Neuronal stem cell (in vitro differentiated cells): ENCODE data around the gene RAD51B.

Experiments
- DNase-seq: peaks from one replicate; pipeline ENCODE4 v3.0.0-alpha.2; 2013; ENCODE audit warnings: low spot score
- H2AFZ ChIP-seq: one replicate; pipeline ENCODE4 v1.6.1; 2013; ENCODE audit warnings: mild to moderate bottlenecking, low read length, inconsistent platforms
- H2AK5ac ChIP-seq: 2 replicates; pipeline ENCODE4 v1.6.1; 2013; ENCODE audit warnings: low read depth, mild to moderate bottlenecking, inconsistent platforms, low read length, moderate library complexity, mixed read lengths
- H2BK120ac ChIP-seq: 2 replicates; pipeline ENCODE4 v1.6.1; 2013; ENCODE audit warnings: low read depth, mild to moderate bottlenecking, inconsistent platforms, low read length, moderate library complexity, mixed read lengths
- H2BK12ac ChIP-seq: one replicate; pipeline ENCODE4 v1.6.1; 2013; ENCODE audit warnings: low read length, inconsistent platforms
- H2BK15ac ChIP-seq: 2 replicates; pipeline ENCODE4 v1.6.1; 2013; ENCODE audit warnings: mild to moderate bottlenecking, low read length, inconsistent platforms, mixed read lengths
- H2BK5ac ChIP-seq: one replicate; pipeline ENCODE4 v1.6.1; 2013; ENCODE audit warnings: inconsistent platforms, mild to moderate bottlenecking, low read length, moderate library complexity
- H3K14ac ChIP-seq: one replicate; pipeline ENCODE4 v1.6.1; 2013; ENCODE audit warnings: low read length, inconsistent platforms
- H3K18ac ChIP-seq: 2 replicates; pipeline ENCODE4 v1.6.1; 2013; ENCODE audit warnings: low read length, inconsistent platforms
- H3K23ac ChIP-seq: 2 replicates; pipeline ENCODE4 v1.6.1; 2013; ENCODE audit warnings: low read depth, mild to moderate bottlenecking, mixed read lengths, low read length, inconsistent platforms; ENCODE audit not compliant: poor library complexity
- H3K27ac ChIP-seq: replicated peaks from 3 replicates; pipeline ENCODE4 v1.5.1; 2013; ENCODE audit warnings: low read length, inconsistent platforms
- H3K27me3 ChIP-seq, 3 experiments: 2 replicates each; pipeline ENCODE4 v1.6.1; 2013; ENCODE audit warnings: low read length in 3 of 3, mild to moderate bottlenecking in 2 of 3, inconsistent platforms in 1 of 3, low read depth in 1 of 3, mixed read lengths in 1 of 3, moderate library complexity in 1 of 3; ENCODE audit not compliant: control insufficient read depth in 3 of 3, insufficient read depth in 3 of 3
- H3K36me3 ChIP-seq, 2 donors: replicated peaks in 1 of 2; 2 replicates each; pipeline ENCODE4 v1.6.1; 2013; ENCODE audit warnings: low read length in 2 of 2; ENCODE audit not compliant: control insufficient read depth in 2 of 2, insufficient read depth in 2 of 2
- H3K4ac ChIP-seq: 2 replicates; pipeline ENCODE4 v1.6.1; 2013; ENCODE audit warnings: inconsistent platforms, mild to moderate bottlenecking, low read length, moderate library complexity
- H3K4me1 ChIP-seq, 2 donors: 1 replicate in 1 of 2; 2 replicates in 1 of 2; pipeline ENCODE4 v1.6.1; 2013; ENCODE audit warnings: low read length in 2 of 2, low read depth in 1 of 2; ENCODE audit not compliant: control insufficient read depth in 2 of 2, insufficient read depth in 1 of 2
- H3K4me2 ChIP-seq: one replicate; pipeline ENCODE4 v1.6.1; 2013; ENCODE audit warnings: mild to moderate bottlenecking, low read length, inconsistent platforms; ENCODE audit not compliant: insufficient read depth, poor library complexity, severe bottlenecking
- H3K4me3 ChIP-seq, 2 donors: 2 replicates each; pipeline ENCODE4 v1.5.1; 2013; ENCODE audit warnings: low read length in 2 of 2, mild to moderate bottlenecking in 2 of 2, inconsistent platforms in 1 of 2, moderate library complexity in 1 of 2
- H3K79me1 ChIP-seq: one replicate; pipeline ENCODE4 v1.6.1; 2013; ENCODE audit warnings: low read depth, mild to moderate bottlenecking, inconsistent platforms, low read length, moderate library complexity
- H3K9ac ChIP-seq: one replicate; pipeline ENCODE4 v1.6.1; 2013; ENCODE audit warnings: mild to moderate bottlenecking, low read depth, low read length, inconsistent platforms; ENCODE audit not compliant: poor library complexity
- H3K9me3 ChIP-seq, 2 donors: replicated peaks in 1 of 2; 2 replicates each; pipeline versions ENCODE3 to v1.6.1; 2013; ENCODE audit warnings: low read length in 2 of 2, mild to moderate bottlenecking in 2 of 2, inconsistent platforms in 1 of 2, low read depth in 1 of 2, mixed read lengths in 1 of 2, moderate library complexity in 1 of 2; ENCODE audit not compliant: control insufficient read depth in 2 of 2, insufficient read depth in 1 of 2
- H4K8ac ChIP-seq: one replicate; pipeline ENCODE4 v1.6.1; 2013; ENCODE audit warnings: low read depth, mild to moderate bottlenecking, inconsistent platforms, low read length, moderate library complexity
- H4K91ac ChIP-seq: one replicate; pipeline ENCODE4 v1.6.1; 2013; ENCODE audit warnings: low read length, low read depth, mild to moderate bottlenecking, inconsistent platforms; ENCODE audit not compliant: poor library complexity
- WGBS, 2 donors: extraction: QIAGEN DNeasy Blood & Tissue Kit; methylation state at CpG; one replicate each; pipeline ENCODE4 v1.1.7; 2013; ENCODE audit warnings: missing lambda C conversion rate in 2 of 2, mixed read lengths in 1 of 2; ENCODE audit not compliant: insufficient read length in 2 of 2, insufficient replicate concordance in 1 of 2; ENCODE audit errors: extremely low coverage in 2 of 2; 5-methylcytosine and 5-hydroxymethylcytosine counted together

Gene RAD51B

DNA sequence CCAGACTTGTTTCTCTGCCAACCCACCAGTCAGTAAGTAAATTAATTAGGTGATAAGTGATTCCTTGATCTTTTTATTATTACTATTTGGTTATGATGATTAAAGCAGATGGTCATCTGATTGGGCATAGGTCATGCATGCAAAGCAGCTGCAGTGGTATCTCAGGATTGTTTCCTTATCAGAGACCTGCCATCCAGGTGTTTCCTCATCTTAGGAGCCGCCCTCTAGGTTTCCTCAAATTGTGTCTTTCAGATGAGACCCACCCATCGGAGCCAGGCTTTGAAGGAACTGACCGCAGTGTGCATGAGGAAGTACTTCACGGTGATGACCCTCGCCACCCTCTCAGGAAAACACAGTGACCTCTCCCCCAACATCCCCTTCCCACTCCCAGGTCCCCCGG is 910.0 kb downstream of the RAD51B start:
- no peak overlapping the region for H2BK120ac ChIP-seq
- no peaks in the 10 kb centered on the region for H3K36me3 ChIP-seq
- H3K4ac ChIP-seq, result no peak overlapping the region
- H3K27me3 ChIP-seq, result no peaks in the 10 kb centered on the region
- no peak overlapping the region for H2AFZ ChIP-seq
- H2BK15ac ChIP-seq, result peak overlapping the region; percentile 46
- WGBS, 2 donors, result no CpG with 5 or more reads among the region's 6 CpGs
- H3K23ac ChIP-seq, result no peak overlapping the region
- H3K4me2 ChIP-seq, result no peak overlapping the region
- H3K18ac ChIP-seq, result peak overlapping the region; percentile 9
- no peak overlapping the region for H3K4me3 ChIP-seq
- peaks cover 23 to 32% of the 10 kb centered on the region in 2 donors for H3K4me1 ChIP-seq
- H2BK5ac ChIP-seq, result no peak overlapping the region
- no peak overlapping the region for H2AK5ac ChIP-seq
- H4K8ac ChIP-seq, result no peak overlapping the region
- no peak overlapping the region for H3K9ac ChIP-seq
- no peaks in the 10 kb centered on the region for H3K9me3 ChIP-seq
- H4K91ac ChIP-seq, result no peak overlapping the region
- DNase-seq, result no peak
- no peak overlapping the region for H3K27ac ChIP-seq
- no peak overlapping the region for H2BK12ac ChIP-seq
- no peak overlapping the region for H3K14ac ChIP-seq
- H3K79me1 ChIP-seq, result no peaks in the 10 kb centered on the region

DNA sequence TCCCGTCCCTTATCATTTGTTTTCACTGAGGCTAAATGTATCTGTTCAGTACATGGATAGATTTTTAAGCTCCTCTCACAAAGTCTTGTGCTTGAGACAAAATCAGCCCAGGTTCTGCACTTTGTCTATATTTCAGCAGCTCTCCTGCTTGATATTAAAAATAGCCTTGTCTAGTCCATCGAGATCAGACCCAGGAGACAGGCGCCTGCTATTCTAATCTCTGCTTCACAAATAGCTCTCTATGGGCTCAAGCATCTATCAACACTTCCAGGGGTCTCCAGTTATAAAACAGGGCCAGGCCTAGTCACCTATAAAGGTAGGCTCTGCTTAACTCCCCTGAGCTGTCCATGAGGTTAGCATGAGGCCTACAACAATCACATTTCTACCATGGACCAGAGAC is 910.8 kb downstream of the RAD51B start:
- Histone ChIP-seq H3K36me3 (no peaks in the 10 kb centered on the region), H4K91ac (no peak overlapping the region), H3K4me2 (no peak overlapping the region), H3K27ac (peak overlapping the region; percentile 92), H2BK12ac (no peak overlapping the region), H3K27me3 (no peaks in the 10 kb centered on the region), H3K23ac (no peak overlapping the region), H2AFZ (peak overlapping the region; percentile 48), H3K4ac (no peak overlapping the region), H4K8ac (no peak overlapping the region), H3K9ac (no peak overlapping the region), H3K79me1 (no peaks in the 10 kb centered on the region), H2BK15ac (no peak overlapping the region), H3K18ac (no peak overlapping the region), H3K4me1 (peaks cover 23 to 33% of the 10 kb centered on the region in 2 donors), H2BK120ac (peak overlapping the region; percentile 63), H2AK5ac (peak overlapping the region; percentile 24), H3K14ac (no peak overlapping the region), H3K4me3 (no peak overlapping the region), H3K9me3 (no peaks in the 10 kb centered on the region), H2BK5ac (peak overlapping the region; percentile 62)
- no peak for DNase-seq
- WGBS, 2 donors, result no CpG with 5 or more reads among the region's 3 CpGs

- Histone ChIP-seq H3K14ac (no peak overlapping the region), H3K4ac (no peak overlapping the region), H3K4me2 (peak overlapping the region; percentile 46), H3K23ac (no peak overlapping the region), H3K27ac (peak overlapping the region; percentile 92), H2AK5ac (peak overlapping the region; percentile 24), H4K8ac (no peak overlapping the region), H3K36me3 (no peaks in the 10 kb centered on the region), H2BK15ac (no peak overlapping the region), H2AFZ (peak overlapping the region; percentile 79), H2BK5ac (peak overlapping the region; percentile 62), H2BK120ac (peak overlapping the region; percentile 63), H3K9me3 (no peaks in the 10 kb centered on the region), H3K27me3 (no peaks in the 10 kb centered on the region), H3K9ac (no peak overlapping the region), H3K79me1 (no peaks in the 10 kb centered on the region), H3K18ac (peak overlapping the region; percentile 80), H3K4me3 (no peak overlapping the region), H2BK12ac (no peak overlapping the region), H3K4me1 (peaks cover 23 to 33% of the 10 kb centered on the region in 2 donors), H4K91ac (no peak overlapping the region)
- peak; percentile 71 for DNase-seq
- no CpG with 5 or more reads among the region's 8 CpGs for WGBS, 2 donors
Observed at GRCh38 chr14:68730811-68731425, 911.3 kb downstream of the RAD51B start.

- no CpG with 5 or more reads among the region's 12 CpGs for WGBS, 2 donors
- H3K79me1 ChIP-seq, result no peaks in the 10 kb centered on the region
- no peak overlapping the region for H3K14ac ChIP-seq
- peak overlapping the region; percentile 17 for H2BK15ac ChIP-seq
- H3K36me3 ChIP-seq, result no peaks in the 10 kb centered on the region
- no peak overlapping the region for H4K91ac ChIP-seq
- H2BK12ac ChIP-seq, result no peak overlapping the region
- no peak overlapping the region for H3K4ac ChIP-seq
- DNase-seq, result no peak
- H3K9me3 ChIP-seq, result no peaks in the 10 kb centered on the region
- no peak overlapping the region for H4K8ac ChIP-seq
- H3K27ac ChIP-seq, result no peak overlapping the region
- no peak overlapping the region for H2AFZ ChIP-seq
- H3K9ac ChIP-seq, result no peak overlapping the region
- no peaks in the 10 kb centered on the region for H3K27me3 ChIP-seq
- H2AK5ac ChIP-seq, result peak overlapping the region; percentile 85
- peaks cover 33 to 43% of the 10 kb centered on the region in 2 donors for H3K4me1 ChIP-seq
- peak overlapping the region in 1 of 2 donors; percentile 3 for H3K4me3 ChIP-seq
- H3K23ac ChIP-seq, result no peak overlapping the region
- no peak overlapping the region for H2BK5ac ChIP-seq
- peak overlapping the region; percentile 60 for H3K18ac ChIP-seq
- H3K4me2 ChIP-seq, result no peak overlapping the region
- no peak overlapping the region for H2BK120ac ChIP-seq
Observed at GRCh38 chr14:68733086-68733914, 913.7 kb downstream of the RAD51B start.
